Inferior parietal cortex (tissue), 1 donor: ENCODE results near the gene ARHGAP22.

ENCODE experiments used
- DNase-seq: peaks from one replicate; pipeline ENCODE4 v3.0.0-alpha.2; 2016; ENCODE audit errors: extremely low spot score

The ARHGAP22 gene

DNA sequence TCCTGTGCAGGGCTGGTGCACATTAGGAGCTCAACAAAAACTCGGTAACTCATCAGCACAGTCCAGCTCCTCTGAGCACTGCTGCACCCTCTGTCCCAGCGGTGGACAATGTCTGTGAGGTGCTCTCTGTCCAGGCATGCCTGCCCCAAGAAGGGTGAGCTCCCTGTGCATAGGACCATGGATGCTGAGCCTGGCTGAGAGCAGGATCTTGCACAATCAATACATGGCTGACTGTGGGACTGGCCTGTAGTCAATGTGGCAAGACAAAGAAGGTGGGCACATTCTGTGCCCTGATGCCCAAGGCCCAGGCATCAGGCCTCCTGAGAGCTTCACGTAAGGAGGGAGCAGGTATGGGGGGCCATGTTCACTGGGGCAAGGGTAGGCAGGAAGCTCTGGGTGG lies 17.1 kb downstream of the ARHGAP22 start:
- DNase-seq = no peak

- no peak for DNase-seq
These were observed 17.8 kb downstream of the ARHGAP22 start for GRCh38 chr10:48587101-48587500.

GRCh38 chr10:48582970-48583369 lies 21.9 kb downstream of the ARHGAP22 start:
- DNase-seq = no peak

DNA sequence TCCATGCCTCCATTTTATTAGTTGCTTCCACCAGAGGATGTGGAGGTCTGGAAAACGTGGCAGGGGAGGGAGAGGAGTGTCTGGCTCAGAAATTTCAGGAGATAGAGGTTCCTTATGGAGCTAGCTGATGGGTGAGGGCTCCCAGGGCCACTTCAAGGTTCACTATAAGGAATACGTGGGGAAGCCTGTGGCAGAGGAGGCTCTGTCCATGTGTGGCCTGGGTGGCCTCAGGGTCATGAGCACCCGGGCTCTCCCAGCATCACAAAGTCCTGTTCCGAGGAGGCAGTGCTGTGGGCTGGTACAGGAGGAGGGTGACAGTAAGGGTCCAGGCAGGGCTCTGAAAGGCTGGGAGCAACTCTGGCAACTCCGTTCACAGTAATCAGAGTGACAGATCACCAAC lies 24.6 kb downstream of the ARHGAP22 start:
- no peak for DNase-seq

GRCh38 chr10:48579251-48579960 lies 25.5 kb downstream of the ARHGAP22 start:
- no peak for DNase-seq

DNA sequence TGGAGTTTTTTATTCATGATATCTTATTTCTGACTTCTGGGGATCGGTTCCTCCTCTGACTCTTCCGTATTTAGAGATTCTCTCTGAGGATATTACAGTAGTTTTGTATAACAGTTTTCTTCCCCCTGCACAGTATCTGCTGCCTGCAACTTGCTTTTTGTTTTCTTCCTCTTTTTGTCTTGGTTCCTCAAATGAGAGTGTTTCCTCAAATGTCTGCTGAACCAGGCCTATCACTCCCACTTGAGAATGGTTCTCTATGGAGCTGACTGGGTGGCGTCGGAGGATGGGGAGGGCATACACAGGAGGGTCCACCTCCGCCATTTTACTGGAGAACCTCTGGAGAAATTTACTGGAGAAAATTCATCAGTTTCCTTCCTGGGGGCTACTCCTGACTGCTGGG lies 27.7 kb downstream of the ARHGAP22 start:
- no peak for DNase-seq

- no peak for DNase-seq
These were observed 28.4 kb downstream of the ARHGAP22 start for GRCh38 chr10:48576501-48576900.

DNA sequence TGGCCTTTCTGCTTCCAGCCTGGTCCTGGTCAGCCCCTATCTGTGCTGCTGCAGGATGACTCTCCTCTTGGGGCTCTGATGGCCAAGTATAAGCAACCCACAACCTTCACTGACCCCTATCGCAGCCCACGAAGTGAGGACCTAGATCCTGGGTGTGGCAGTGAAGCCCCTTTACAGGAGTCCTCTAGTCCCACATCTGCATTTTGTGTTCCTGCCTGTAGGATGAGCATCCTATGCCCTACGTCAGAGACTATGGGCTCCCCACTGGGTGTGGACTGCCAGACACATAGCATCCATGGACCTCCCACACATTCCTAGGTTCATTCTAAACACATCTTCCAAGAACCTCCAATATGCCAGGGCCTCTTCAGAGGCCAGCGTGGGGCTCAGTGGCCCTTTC lies 29.0 kb downstream of the ARHGAP22 start:
- DNase-seq = no peak

DNA sequence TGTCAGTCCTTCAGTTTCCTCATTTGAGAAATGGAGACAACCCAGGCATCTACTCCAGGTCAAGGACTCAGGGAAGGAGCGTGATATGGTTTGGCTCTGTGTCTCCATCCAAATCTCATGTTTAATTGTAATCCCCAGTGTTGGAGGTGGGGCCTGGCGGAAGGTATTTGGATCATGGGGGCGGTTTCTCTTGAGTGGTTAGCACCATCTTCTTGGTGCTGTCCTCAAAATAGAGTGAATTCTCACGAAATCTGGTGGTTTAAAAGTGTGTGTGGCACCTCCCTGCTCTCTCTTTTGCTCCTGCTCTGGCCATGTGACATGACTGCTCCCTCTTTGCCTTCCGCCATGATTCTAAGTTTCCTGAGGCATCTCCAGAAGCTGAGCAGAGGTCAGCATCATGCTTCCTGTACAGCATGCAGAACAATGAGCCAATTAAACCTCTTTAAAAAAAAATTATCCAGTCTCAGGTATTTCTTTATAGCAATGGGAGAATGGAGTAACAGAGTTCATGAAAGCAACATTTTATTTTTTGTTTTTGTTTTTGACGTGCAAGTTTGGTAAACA lies 30.0 kb downstream of the ARHGAP22 start:
- no peak for DNase-seq

DNA sequence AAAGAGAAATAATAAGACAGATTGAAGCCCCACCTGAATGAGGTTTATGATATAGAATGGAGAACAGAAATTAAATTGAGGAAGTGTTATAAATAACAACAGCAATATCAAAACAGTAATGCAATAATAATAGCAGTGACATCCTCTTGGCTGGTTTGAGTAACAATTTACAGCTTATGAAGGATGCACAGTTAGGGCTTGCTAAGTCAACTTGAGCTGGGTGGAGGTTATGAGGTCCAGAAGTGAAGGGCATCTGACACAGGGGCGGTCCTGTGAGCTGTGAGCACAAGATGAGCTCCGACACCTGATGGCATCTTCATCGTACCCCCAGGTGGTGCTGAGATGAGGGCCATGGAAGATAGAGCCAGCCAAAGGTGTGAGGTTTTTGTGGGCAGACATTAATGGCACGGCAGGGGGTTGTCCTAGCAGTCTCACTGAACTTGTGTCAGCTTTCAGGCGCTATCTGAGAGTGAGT lies 30.5 kb downstream of the ARHGAP22 start:
- no peak for DNase-seq

- DNase-seq = no peak
These were observed 31.8 kb downstream of the ARHGAP22 start for GRCh38 chr10:48573045-48573444.

GRCh38 chr10:48572414-48572813 lies 32.5 kb downstream of the ARHGAP22 start:
- DNase-seq = no peak

GRCh38 chr10:48568546-48568945 lies 36.3 kb downstream of the ARHGAP22 start:
- DNase-seq = no peak

DNA sequence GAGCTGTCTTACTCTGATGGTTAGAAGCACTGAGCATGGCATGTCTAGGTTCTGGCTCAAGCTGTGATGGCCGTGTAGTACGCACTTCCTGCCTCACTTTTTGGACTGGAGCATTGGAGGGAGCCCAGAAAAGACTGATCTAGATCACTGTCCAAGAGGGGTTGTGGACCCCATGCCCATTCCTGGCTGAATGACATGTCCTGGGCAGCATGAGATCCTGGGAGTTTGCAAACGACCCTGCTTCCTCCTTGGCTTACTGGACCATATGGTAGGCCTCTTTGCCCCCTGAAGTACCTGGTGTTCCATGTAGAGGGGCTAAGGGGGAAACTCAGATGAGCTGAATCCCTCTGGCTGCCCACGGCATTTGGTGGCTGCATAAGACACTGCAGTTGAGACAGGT lies 36.7 kb downstream of the ARHGAP22 start:
- DNase-seq = no peak

GRCh38 chr10:48567346-48567745 lies 37.5 kb downstream of the ARHGAP22 start:
- no peak for DNase-seq

- DNase-seq = no peak
These were observed 40.3 kb downstream of the ARHGAP22 start for GRCh38 chr10:48564466-48565160.

DNA sequence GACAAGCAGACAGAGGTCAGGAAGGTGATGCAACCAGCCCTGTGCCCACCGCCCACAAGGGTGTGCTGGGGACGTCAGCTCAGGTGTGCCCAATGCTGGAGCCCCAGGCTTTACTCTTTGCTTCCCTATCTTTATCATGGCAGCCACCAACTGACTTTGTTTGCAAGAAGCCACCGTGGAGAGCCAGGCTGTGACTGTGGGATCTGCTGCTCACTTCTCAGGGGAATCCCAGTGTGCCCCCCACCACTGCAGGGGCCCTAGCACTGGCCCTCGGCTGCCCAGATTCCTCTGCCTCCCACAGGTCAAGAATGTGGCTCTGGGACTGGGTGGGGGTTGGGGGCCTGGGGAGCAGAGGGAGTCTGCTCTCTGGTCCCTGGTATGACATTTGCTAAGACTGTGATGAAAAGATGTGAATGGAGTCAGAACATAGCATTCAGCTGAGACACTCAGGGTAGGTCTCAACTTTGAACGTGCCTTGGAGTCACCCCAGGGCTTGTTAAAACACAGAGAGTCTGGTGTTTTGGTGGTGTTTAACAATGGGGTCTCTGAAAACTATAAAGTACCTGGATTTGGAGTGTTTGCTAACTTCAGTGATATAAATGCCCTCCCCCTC lies 47.3 kb downstream of the ARHGAP22 start:
- DNase-seq = no peak

GRCh38 chr10:48556713-48557112 lies 48.2 kb downstream of the ARHGAP22 start:
- no peak for DNase-seq

DNA sequence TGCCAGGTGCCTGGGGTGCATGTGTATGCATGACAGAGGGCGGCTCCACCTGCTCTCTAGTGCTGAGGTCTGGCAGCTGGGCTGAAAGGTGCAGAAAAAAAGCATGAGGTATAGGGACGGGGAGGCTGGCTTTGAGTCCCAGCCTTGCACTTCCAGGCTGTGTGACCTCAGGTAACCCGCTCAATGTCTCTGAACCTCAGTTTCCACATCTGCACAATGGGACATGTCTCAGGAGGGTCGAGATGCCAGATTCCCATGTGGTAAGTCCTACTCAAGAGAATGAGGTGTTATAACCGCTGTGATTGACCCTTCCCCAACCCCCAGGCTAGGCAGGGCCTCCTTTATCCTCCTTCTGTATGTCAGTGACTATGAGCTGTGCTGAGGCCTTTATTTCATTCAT lies 48.8 kb downstream of the ARHGAP22 start:
- no peak for DNase-seq

DNA sequence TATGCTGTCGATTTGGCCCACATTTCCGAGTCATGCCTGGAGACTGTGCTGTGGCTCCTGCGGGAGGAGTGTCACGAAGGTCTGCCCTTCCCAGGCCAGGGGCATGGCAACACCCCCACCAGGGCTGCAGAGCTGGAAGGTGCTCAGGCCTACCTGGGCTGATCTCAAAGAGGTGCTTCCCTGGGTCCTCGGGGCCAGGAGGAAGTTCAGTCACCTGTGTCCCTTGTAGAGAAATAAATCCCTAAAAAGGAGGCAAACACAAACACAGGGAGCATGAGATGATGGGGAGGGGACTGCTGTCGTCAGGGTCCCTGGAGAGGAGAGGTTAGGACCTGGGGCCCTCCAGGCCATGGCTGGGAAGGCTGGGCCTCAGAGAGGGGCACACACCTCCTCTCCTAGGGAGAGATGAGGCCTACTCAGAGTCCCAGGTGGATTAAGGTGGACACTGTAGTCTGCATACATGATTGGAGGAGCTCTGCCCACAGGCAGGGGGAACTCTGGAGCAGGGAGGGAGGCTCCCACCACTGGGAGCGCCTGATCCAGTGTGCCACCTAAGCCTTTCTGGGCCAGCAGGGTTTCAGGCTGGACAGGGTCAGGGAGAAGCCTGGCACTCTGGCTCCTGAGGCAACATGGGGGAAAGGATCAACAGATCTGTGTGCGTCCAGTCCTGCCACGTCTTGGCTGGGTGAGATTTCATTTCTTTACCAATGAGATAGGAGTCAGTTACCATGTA lies 49.4 kb downstream of the ARHGAP22 start:
- DNase-seq = no peak

- no peak for DNase-seq
These were observed 50.2 kb downstream of the ARHGAP22 start for GRCh38 chr10:48554656-48555055.

GRCh38 chr10:48554246-48554645 lies 50.6 kb downstream of the ARHGAP22 start:
- no peak for DNase-seq
